IMR-90 (cell line): ENCODE results near the gene MSI2. TPM values are rescaled to one million over a fixed set of nuclear protein-coding genes. Genes with fewer than 3 reads are reported as not detected.

Experiments used
- ATAC-seq: fragments of 200-7000 bp; cut with Tn5 transposase; 2 replicates; pipeline ENCODE4 v1.9.1; 2020; ENCODE audit warnings: low read depth, mild to moderate bottlenecking, moderate library complexity
- BruUV-seq: library from RNA; stranded (reverse); fragments of 400-500 nt; replicated peaks from 2 replicates; lab custom pipeline; 2021; lab: Mats Ljungman, UMichigan
- CTCF ChIA-PET: fragments of 300-600 bp; formaldehyde crosslinking; extraction: SDS; loops from one replicate; lab custom pipeline; 2021; ENCODE audit warnings: antibody characterized with exemption; lab: Yijun Ruan, JAX
- POLR2A ChIA-PET: fragments of 300-600 bp; sonication (Branson Sonifier 250); formaldehyde crosslinking; loops from one replicate; lab custom pipeline; 2022; ENCODE audit warnings: antibody characterized with exemption; ENCODE audit not compliant: unreplicated experiment; lab: Charles Lee
- DNase-seq: peaks from one replicate; pipeline ENCODE4 v3.0.0; 2013
- H2AFZ ChIP-seq: replicated peaks from 2 replicates; pipeline ENCODE3; 2013; ENCODE audit warnings: low read length, mild to moderate bottlenecking; ENCODE audit not compliant: poor library complexity
- H2AK5ac ChIP-seq: 2 replicates; pipeline ENCODE4 v1.6.1; 2013; ENCODE audit warnings: low read depth, low read length, inconsistent platforms
- H2AK9ac ChIP-seq: replicated peaks from 2 replicates; pipeline ENCODE3; 2013; ENCODE audit warnings: mild to moderate bottlenecking, low read depth, low read length, moderate library complexity; ENCODE audit not compliant: poor library complexity
- H2BK120ac ChIP-seq: 2 replicates; pipeline ENCODE4 v1.6.1; 2013; ENCODE audit warnings: low read depth, low read length, inconsistent platforms
- H2BK15ac ChIP-seq: 3 replicates; pipeline ENCODE4 v1.6.1; 2013; ENCODE audit warnings: low read depth, low read length, inconsistent platforms
- H2BK20ac ChIP-seq: 2 replicates; pipeline ENCODE4 v1.6.1; 2013; ENCODE audit warnings: low read depth, mild to moderate bottlenecking, inconsistent platforms, low read length, moderate library complexity
- H2BK5ac ChIP-seq: 2 replicates; pipeline ENCODE4 v1.6.1; 2013; ENCODE audit warnings: mild to moderate bottlenecking, low read depth, low read length, inconsistent platforms; ENCODE audit not compliant: poor library complexity, severe bottlenecking
- H3K14ac ChIP-seq: replicated peaks from 2 replicates; pipeline ENCODE4 v1.6.1; 2013; ENCODE audit warnings: low read depth, low read length, inconsistent platforms
- H3K18ac ChIP-seq: 2 replicates; pipeline ENCODE4 v1.6.1; 2013; ENCODE audit warnings: low read depth, low read length, control low read depth
- H3K23ac ChIP-seq: 2 replicates; pipeline ENCODE4 v1.6.1; 2013; ENCODE audit warnings: low read depth, low read length, inconsistent platforms
- H3K27ac ChIP-seq: 2 replicates; pipeline ENCODE4 v1.5.1; 2013; ENCODE audit warnings: mild to moderate bottlenecking, control low read depth, low read length; ENCODE audit not compliant: insufficient read depth
- H3K27me3 ChIP-seq: 2 replicates; pipeline ENCODE4 v1.6.1; 2013; ENCODE audit warnings: low read length; ENCODE audit not compliant: control insufficient read depth, insufficient read depth
- H3K36me3 ChIP-seq: 2 replicates; pipeline ENCODE4 v1.6.1; 2013; ENCODE audit warnings: low read length, mixed read lengths; ENCODE audit not compliant: control insufficient read depth, insufficient read depth
- H3K4ac ChIP-seq: 2 replicates; pipeline ENCODE4 v1.6.1; 2013; ENCODE audit warnings: low read depth, low read length, inconsistent platforms
- H3K4me1 ChIP-seq: 2 replicates; pipeline ENCODE4 v1.6.1; 2013; ENCODE audit warnings: low read length, mixed read lengths; ENCODE audit not compliant: control insufficient read depth, insufficient read depth
- H3K4me2 ChIP-seq: 2 replicates; pipeline ENCODE4 v1.6.1; 2013; ENCODE audit warnings: low read depth, mild to moderate bottlenecking, control low read depth, low read length, moderate library complexity
- H3K4me3 ChIP-seq: 2 replicates; pipeline ENCODE4 v1.5.1; 2013; ENCODE audit warnings: low read depth, mild to moderate bottlenecking, control low read depth, low read length, moderate library complexity; ENCODE audit not compliant: insufficient read depth
- H3K56ac ChIP-seq: 2 replicates; pipeline ENCODE4 v1.6.1; 2013; ENCODE audit warnings: low read length, inconsistent platforms; ENCODE audit not compliant: insufficient read depth; ENCODE audit errors: extremely low read depth
- H3K79me1 ChIP-seq, 2 experiments: 2 replicates each; pipeline ENCODE4 v1.6.1; 2013; ENCODE audit warnings: low read length in 2 of 2, inconsistent platforms in 1 of 2, low read depth in 1 of 2
- H3K9ac ChIP-seq: 2 replicates; pipeline ENCODE4 v1.6.1; 2013; ENCODE audit warnings: low read depth, low read length, control low read depth
- H3K9me1 ChIP-seq: 2 replicates; pipeline ENCODE4 v1.6.1; 2013; ENCODE audit warnings: low read length, inconsistent platforms; ENCODE audit not compliant: insufficient read depth
- H3K9me3 ChIP-seq: 2 replicates; pipeline ENCODE4 v1.6.1; 2013; ENCODE audit warnings: low read length; ENCODE audit not compliant: control insufficient read depth, insufficient read depth
- H4K20me1 ChIP-seq: 2 replicates; pipeline ENCODE4 v1.6.1; 2013; ENCODE audit warnings: low read length, inconsistent platforms; ENCODE audit not compliant: insufficient read depth
- H4K5ac ChIP-seq: 2 replicates; pipeline ENCODE4 v1.6.1; 2013; ENCODE audit warnings: mild to moderate bottlenecking, low read depth, low read length, control low read depth
- H4K8ac ChIP-seq, 2 experiments: 2 replicates each; pipeline ENCODE4 v1.6.1; 2013; ENCODE audit warnings: low read depth in 2 of 2, low read length in 2 of 2, control low read depth in 1 of 2, inconsistent platforms in 1 of 2
- H4K91ac ChIP-seq: 2 replicates; pipeline ENCODE4 v1.6.1; 2013; ENCODE audit warnings: low read depth, low read length, inconsistent platforms; ENCODE audit not compliant: insufficient read depth
- BHLHE40 ChIP-seq: fragments of 150-350 bp; IDR thresholded peaks from 2 replicates; pipeline ENCODE4 v1.6.1; 2016; ENCODE audit warnings: mild to moderate bottlenecking, low read depth, low read length
- CEBPB ChIP-seq: IDR thresholded peaks from 2 replicates; pipeline ENCODE4 v1.6.1; 2012; ENCODE audit warnings: low read depth, low read length, improper control_type of control experiment
- CHD1 ChIP-seq: IDR thresholded peaks from 2 replicates; pipeline ENCODE4 v1.6.1; 2012; ENCODE audit warnings: low read depth, low read length, improper control_type of control experiment
- CTCF ChIP-seq: conservative IDR thresholded peaks from 2 replicates; pipeline ENCODE4 v1.5.1; 2012; ENCODE audit warnings: mild to moderate bottlenecking, low read depth, low read length, improper control_type of control experiment
- FOS ChIP-seq: fragments of 150-350 bp; IDR thresholded peaks from 2 replicates; pipeline ENCODE4 v1.6.1; 2016; ENCODE audit warnings: low read depth, low read length
- MAFK ChIP-seq: IDR thresholded peaks from 2 replicates; pipeline ENCODE4 v1.6.1; 2012; ENCODE audit warnings: low read depth, low read length, improper control_type of control experiment
- MAZ ChIP-seq: IDR thresholded peaks from 2 replicates; pipeline ENCODE4 v1.6.1; 2012; ENCODE audit warnings: low read depth, mild to moderate bottlenecking, low read length, improper control_type of control experiment, moderate library complexity, borderline replicate concordance
- MXI1 ChIP-seq: IDR thresholded peaks from 2 replicates; pipeline ENCODE4 v1.6.1; 2012; ENCODE audit warnings: low read depth, mild to moderate bottlenecking, low read length, moderate library complexity, borderline replicate concordance
- RAD21 ChIP-seq: IDR thresholded peaks from 2 replicates; pipeline ENCODE4 v1.6.1; 2012; ENCODE audit warnings: low read length, improper control_type of control experiment
- RCOR1 ChIP-seq: IDR thresholded peaks from 2 replicates; pipeline ENCODE4 v1.6.1; 2012; ENCODE audit warnings: mild to moderate bottlenecking, low read length, improper control_type of control experiment; ENCODE audit not compliant: insufficient replicate concordance
- RFX5 ChIP-seq: IDR thresholded peaks from 2 replicates; pipeline ENCODE4 v1.8.0; 2012; ENCODE audit warnings: low read depth, mild to moderate bottlenecking, low read length, moderate library complexity
- SMC3 ChIP-seq: fragments of 150-350 bp; IDR thresholded peaks from 2 replicates; pipeline ENCODE4 v1.6.1; 2016; ENCODE audit warnings: low read depth, mild to moderate bottlenecking, antibody characterized with exemption, low read length, moderate library complexity
- USF2 ChIP-seq: fragments of 150-350 bp; IDR thresholded peaks from 2 replicates; pipeline ENCODE4 v1.6.1; 2017; ENCODE audit warnings: mild to moderate bottlenecking, antibody characterized with exemption, low read length, low read depth
- WGBS, 2 experiments: methylation state at CpG; one replicate each; pipeline versions ENCODE4 v1.1.5 to v1.1.7; 2013; ENCODE audit warnings: missing lambda C conversion rate in 2 of 2; ENCODE audit not compliant: insufficient read length in 1 of 2; ENCODE audit errors: extremely low coverage in 2 of 2; 5-methylcytosine and 5-hydroxymethylcytosine counted together
- dilution Hi-C: fragments of 300-500 bp; cut with HindIII; formaldehyde crosslinking; loops from one replicate; pipeline ENCODE4 v1.14.3; 2018; ENCODE audit warnings: low sequenced_read_pairs; ENCODE audit not compliant: unreplicated experiment
- in situ Hi-C: fragments of 300-500 bp; cut with MboI; formaldehyde crosslinking; loops from 3 replicates; pipeline ENCODE4 v1.14.3; 2019; ENCODE audit warnings: low sequenced_read_pairs, inconsistent platforms, mixed read lengths
- intact Hi-C: fragments of 100-400 bp; cut with micrococcal nuclease; formaldehyde crosslinking; loops from 2 replicates; pipeline ENCODE4 v1.10.0; 2022
- polyA plus RNA-seq, 3 experiments: library from polyadenylated mRNA; depleted of rRNA; stranded (reverse); fragments of >200 nt; gene quantifications; 2 replicates each; pipeline ENCODE4 v1.2.3, GENCODE V29; 2012; ENCODE audit warnings: low replicate concordance in 1 of 3
- total RNA-seq: library from RNA; depleted of rRNA; stranded (reverse); fragments of >200 nt; gene quantifications from 2 replicates; pipeline ENCODE4 v1.2.3, GENCODE V29; 2012

The MSI2 gene
- total and polyA plus RNA-seq, 2 of the 4 experiments (the other 2 are of a cell fraction) = 13.0 to 16.0 TPM

- Histone ChIP-seq H2AK5ac (no peak overlapping the region), H3K4ac (no peak overlapping the region), H3K9ac (no peak overlapping the region), H2BK20ac (no peak overlapping the region), H2BK5ac (no peak overlapping the region), H3K18ac (no peak overlapping the region), H4K91ac (no peak overlapping the region), H3K4me3 (no peak overlapping the region), H2AK9ac (no peak overlapping the region), H3K23ac (no peak overlapping the region), H3K4me1 (peaks cover 4% of the 10 kb centered on the region), H4K20me1 (no peaks in the 10 kb centered on the region), H3K79me1 (no peaks in the 10 kb centered on the region), H2BK15ac (no peak overlapping the region), H3K9me3 (peaks cover 3% of the 10 kb centered on the region), H2AFZ (no peak overlapping the region), H3K27ac (no peak overlapping the region), H3K9me1 (peaks cover 4% of the 10 kb centered on the region; the same call in 1 of the 2 replicates), H3K36me3 (no peaks in the 10 kb centered on the region), H4K5ac (no peak overlapping the region), H2BK120ac (no peak overlapping the region), H3K56ac (no peak overlapping the region), H3K4me2 (no peak overlapping the region), H3K14ac (no peak overlapping the region), H3K27me3 (no peaks in the 10 kb centered on the region), H4K8ac (no peak overlapping the region)
- in situ Hi-C loops (loop anchor here (10.0 kb wide), 1 partner anchor 148 kb away; the partner anchor contains the start of gene CCDC182), dilution Hi-C loops (no loop called here), intact Hi-C loops (loop anchor here (1.0 to 10.0 kb wide), 5 partner anchors 75 to 515 kb away; partner anchors contain the start of gene MSI2)
- DNase-seq (no peak), ATAC-seq (no peak)
- BruUV-seq = no TSS peak
- TF ChIP-seq CHD1 (no peak), FOS (no peak), SMC3 (no peak), RFX5 (no peak), CTCF (no peak), CEBPB (no peak), MXI1 (no peak), MAZ (no peak), USF2 (no peak), RCOR1 (no peak), RAD21 (no peak), BHLHE40 (no peak), MAFK (no peak)
- POLR2A ChIA-PET = no interaction called here
- WGBS, 2 experiments = no CpG with 5 or more reads among the region's 5 CpGs
- CTCF ChIA-PET = interaction anchor here (0.6 to 2.5 kb wide), 9 partner anchors 8 to 676 kb away, joined by 3 to 17 read pairs (median 4); no protein-coding TSS in a partner anchor
Observed at GRCh38 chr17:57597101-57597500, 340.8 kb downstream of the MSI2 start.
